ENCODE results near the gene PARP14. TPM values are rescaled to one million over a fixed set of nuclear protein-coding genes. Genes with fewer than 3 reads are reported as not detected.
"Not testable (repeated sequence)": the region's sequence is repeated elsewhere in the genome, so short reads cannot be mapped to it uniquely, and the experiment has no call there.

PARP14 gene
- total and polyA plus RNA-seq, 4 donors = 13.9 to 40.3 (median 24.7) TPM

- DNase-seq (ENCODE audit: low read depth in 4 of 6, low spot score in 6 of 6) = no peak
- no peaks in the 10 kb centered on the region for H3K27me3 ChIP-seq (ENCODE audit: control insufficient read depth, insufficient read depth, low read length)
- H3K4me1 ChIP-seq (ENCODE audit: control insufficient read depth, insufficient read depth, low read length) = no peaks in the 10 kb centered on the region
- H3K27ac ChIP-seq (ENCODE audit: low read depth, low read length) = no peak overlapping the region
- WGBS (ENCODE audit: insufficient coverage) = 98% methylated on average over 3 of the region's 4 CpGs
- H3K4me3 ChIP-seq (ENCODE audit: low read depth, low read length) = no peak overlapping the region
- peaks cover 5% of the 10 kb centered on the region for H3K36me3 ChIP-seq (ENCODE audit: control insufficient read depth, insufficient read depth, low read length)
- H3K9me3 ChIP-seq (ENCODE audit: control insufficient read depth, insufficient read depth, low read length) = no peaks in the 10 kb centered on the region
Observed at GRCh38 chr3:122716667-122717066, 36.0 kb downstream of the PARP14 start.

GRCh38 chr3:122719273-122719921 is 38.8 kb downstream of the PARP14 start:
- Histone ChIP-seq H3K9me3 (ENCODE audit: control insufficient read depth, insufficient read depth, low read length) (no peaks in the 10 kb centered on the region), H3K36me3 (ENCODE audit: control insufficient read depth, insufficient read depth, low read length) (peaks cover 5% of the 10 kb centered on the region), H3K4me1 (ENCODE audit: control insufficient read depth, insufficient read depth, low read length) (no peaks in the 10 kb centered on the region), H3K27ac (ENCODE audit: low read depth, low read length) (no peak overlapping the region), H3K4me3 (ENCODE audit: low read depth, low read length) (no peak overlapping the region), H3K27me3 (ENCODE audit: control insufficient read depth, insufficient read depth, low read length) (no peaks in the 10 kb centered on the region)
- DNase-seq (ENCODE audit: low read depth in 4 of 6, low spot score in 6 of 6) = no peak
- WGBS (ENCODE audit: insufficient coverage) = 100% methylated on average over 1 of the region's 3 CpGs

GRCh38 chr3:122725106-122725505 is 44.5 kb downstream of the PARP14 start:
- no peak for DNase-seq (ENCODE audit: low read depth in 4 of 6, low spot score in 6 of 6)
- H3K4me1 ChIP-seq (ENCODE audit: control insufficient read depth, insufficient read depth, low read length) = no peaks in the 10 kb centered on the region
- peaks cover 2% of the 10 kb centered on the region for H3K36me3 ChIP-seq (ENCODE audit: control insufficient read depth, insufficient read depth, low read length)
- no peak overlapping the region for H3K27ac ChIP-seq (ENCODE audit: low read depth, low read length)
- 100% methylated on average over 12 of the region's 20 CpGs for WGBS (ENCODE audit: insufficient coverage)
- H3K4me3 ChIP-seq (ENCODE audit: low read depth, low read length) = no peak overlapping the region
- H3K27me3 ChIP-seq (ENCODE audit: control insufficient read depth, insufficient read depth, low read length) = no peaks in the 10 kb centered on the region
- no peaks in the 10 kb centered on the region for H3K9me3 ChIP-seq (ENCODE audit: control insufficient read depth, insufficient read depth, low read length)

- 100% methylated on average over 1 of the region's 3 CpGs for WGBS (ENCODE audit: insufficient coverage)
- no peaks in the 10 kb centered on the region for H3K4me1 ChIP-seq (ENCODE audit: control insufficient read depth, insufficient read depth, low read length)
- no peak for DNase-seq (ENCODE audit: low read depth in 4 of 6, low spot score in 6 of 6)
- H3K36me3 ChIP-seq (ENCODE audit: control insufficient read depth, insufficient read depth, low read length) = peaks cover 2% of the 10 kb centered on the region
- H3K27me3 ChIP-seq (ENCODE audit: control insufficient read depth, insufficient read depth, low read length) = no peaks in the 10 kb centered on the region
- no peak overlapping the region for H3K4me3 ChIP-seq (ENCODE audit: low read depth, low read length)
- no peak overlapping the region for H3K27ac ChIP-seq (ENCODE audit: low read depth, low read length)
- no peaks in the 10 kb centered on the region for H3K9me3 ChIP-seq (ENCODE audit: control insufficient read depth, insufficient read depth, low read length)
Observed at GRCh38 chr3:122727294-122727693, 46.7 kb downstream of the PARP14 start.

DNA sequence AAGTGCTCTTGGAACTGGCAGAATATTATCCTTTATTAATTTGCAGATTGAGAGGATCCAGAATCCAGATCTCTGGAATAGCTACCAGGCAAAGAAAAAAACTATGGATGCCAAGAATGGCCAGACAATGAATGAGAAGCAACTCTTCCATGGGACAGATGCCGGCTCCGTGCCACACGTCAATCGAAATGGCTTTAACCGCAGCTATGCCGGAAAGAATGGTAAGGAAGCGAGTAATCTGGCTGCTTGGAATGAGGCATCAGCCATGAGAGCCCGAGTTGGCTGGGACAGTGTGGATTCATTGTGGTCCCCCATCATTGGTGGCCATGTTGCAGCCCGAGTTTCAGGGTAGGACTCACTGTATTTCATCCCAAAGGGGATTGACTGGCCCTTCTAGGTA is 47.1 kb downstream of the PARP14 start:
- H3K36me3 ChIP-seq (ENCODE audit: control insufficient read depth, insufficient read depth, low read length) = peaks cover 2% of the 10 kb centered on the region
- H3K4me3 ChIP-seq (ENCODE audit: low read depth, low read length) = no peak overlapping the region
- no peaks in the 10 kb centered on the region for H3K9me3 ChIP-seq (ENCODE audit: control insufficient read depth, insufficient read depth, low read length)
- WGBS (ENCODE audit: insufficient coverage) = 92% methylated on average over 8 of the region's 9 CpGs
- no peak for DNase-seq (ENCODE audit: low read depth in 4 of 6, low spot score in 6 of 6)
- H3K4me1 ChIP-seq (ENCODE audit: control insufficient read depth, insufficient read depth, low read length) = no peaks in the 10 kb centered on the region
- no peaks in the 10 kb centered on the region for H3K27me3 ChIP-seq (ENCODE audit: control insufficient read depth, insufficient read depth, low read length)
- H3K27ac ChIP-seq (ENCODE audit: low read depth, low read length) = no peak overlapping the region

- Histone ChIP-seq H3K27me3 (ENCODE audit: control insufficient read depth, insufficient read depth, low read length) (no peaks in the 10 kb centered on the region), H3K36me3 (ENCODE audit: control insufficient read depth, insufficient read depth, low read length) (peaks cover 2% of the 10 kb centered on the region), H3K4me1 (ENCODE audit: control insufficient read depth, insufficient read depth, low read length) (no peaks in the 10 kb centered on the region), H3K27ac (ENCODE audit: low read depth, low read length) (no peak overlapping the region), H3K4me3 (ENCODE audit: low read depth, low read length) (no peak overlapping the region), H3K9me3 (ENCODE audit: control insufficient read depth, insufficient read depth, low read length) (no peaks in the 10 kb centered on the region)
- DNase-seq (ENCODE audit: low read depth in 4 of 6, low spot score in 6 of 6) = no peak
- no CpG with 5 or more reads among the region's 3 CpGs for WGBS (ENCODE audit: insufficient coverage)
Observed at GRCh38 chr3:122728186-122728585, 47.5 kb downstream of the PARP14 start.

GRCh38 chr3:122728756-122729514 is 48.3 kb downstream of the PARP14 start:
- H3K36me3 ChIP-seq (ENCODE audit: control insufficient read depth, insufficient read depth, low read length) = peaks cover 2% of the 10 kb centered on the region
- H3K4me1 ChIP-seq (ENCODE audit: control insufficient read depth, insufficient read depth, low read length) = no peaks in the 10 kb centered on the region
- no peaks in the 10 kb centered on the region for H3K27me3 ChIP-seq (ENCODE audit: control insufficient read depth, insufficient read depth, low read length)
- no peak for DNase-seq (ENCODE audit: low read depth in 4 of 6, low spot score in 6 of 6)
- no peak overlapping the region for H3K4me3 ChIP-seq (ENCODE audit: low read depth, low read length)
- no peaks in the 10 kb centered on the region for H3K9me3 ChIP-seq (ENCODE audit: control insufficient read depth, insufficient read depth, low read length)
- 92% methylated on average over 3 of the region's 8 CpGs for WGBS (ENCODE audit: insufficient coverage)
- no peak overlapping the region for H3K27ac ChIP-seq (ENCODE audit: low read depth, low read length)

GRCh38 chr3:122730240-122730639 is 49.6 kb downstream of the PARP14 start:
- H3K4me3 ChIP-seq (ENCODE audit: low read depth, low read length) = no peak overlapping the region
- no peaks in the 10 kb centered on the region for H3K9me3 ChIP-seq (ENCODE audit: control insufficient read depth, insufficient read depth, low read length)
- H3K4me1 ChIP-seq (ENCODE audit: control insufficient read depth, insufficient read depth, low read length) = no peaks in the 10 kb centered on the region
- WGBS (ENCODE audit: insufficient coverage) = 77% methylated on average over 2 of the region's 4 CpGs
- no peak for DNase-seq (ENCODE audit: low read depth in 4 of 6, low spot score in 6 of 6)
- H3K27me3 ChIP-seq (ENCODE audit: control insufficient read depth, insufficient read depth, low read length) = no peaks in the 10 kb centered on the region
- no peak overlapping the region for H3K27ac ChIP-seq (ENCODE audit: low read depth, low read length)
- peaks cover 2% of the 10 kb centered on the region for H3K36me3 ChIP-seq (ENCODE audit: control insufficient read depth, insufficient read depth, low read length)

GRCh38 chr3:122732682-122733525 is 52.3 kb downstream of the PARP14 start:
- not testable (repeated sequence) for H3K4me3 ChIP-seq (ENCODE audit: low read depth, low read length); H3K9me3 ChIP-seq (ENCODE audit: control insufficient read depth, insufficient read depth, low read length); H3K27ac ChIP-seq (ENCODE audit: low read depth, low read length); H3K4me1 ChIP-seq (ENCODE audit: control insufficient read depth, insufficient read depth, low read length); H3K36me3 ChIP-seq (ENCODE audit: control insufficient read depth, insufficient read depth, low read length); H3K27me3 ChIP-seq (ENCODE audit: control insufficient read depth, insufficient read depth, low read length); DNase-seq (ENCODE audit: low read depth in 4 of 6, low spot score in 6 of 6)
- 98% methylated on average over 11 of the region's 22 CpGs for WGBS (ENCODE audit: insufficient coverage)
